ENCODE data around the gene C19orf73.

The C19orf73 gene

GRCh38 chr19:49104229-49104864 lies 14.6 kb downstream of the C19orf73 start:
- CTCF ChIA-PET: interaction anchor here (0.9 to 3.0 kb wide), 7 partner anchors 9 to 111 kb away, joined by 4 to 21 read pairs (median 11); partner anchors contain the start of genes GYS1, LIN7B and RUVBL2
- no peak for TF ChIP-seq CTCF (IDR thresholded peaks at IDR 0.05; ENCODE audit: control extremely low read depth, extremely low read depth, low read depth, missing control alignments)
- DNase-seq (ENCODE audit: extremely low spot score): no peak
- POLR2A ChIA-PET: no interaction called here

- ChIA-PET CTCF (no interaction called here), POLR2A (no interaction called here)
- no peak for DNase-seq (ENCODE audit: extremely low spot score)
- no peak for TF ChIP-seq CTCF (IDR thresholded peaks at IDR 0.05; ENCODE audit: control extremely low read depth, extremely low read depth, low read depth, missing control alignments)
Measured at GRCh38 chr19:49103331-49104085, 15.4 kb downstream of the C19orf73 start.

- POLR2A ChIA-PET: no interaction called here
- CTCF ChIA-PET: no interaction called here
- DNase-seq (ENCODE audit: extremely low spot score): no peak
- no peak for TF ChIP-seq CTCF (IDR thresholded peaks at IDR 0.05; ENCODE audit: control extremely low read depth, extremely low read depth, low read depth, missing control alignments)
Measured at GRCh38 chr19:49102303-49102702, 16.6 kb downstream of the C19orf73 start.

- ChIA-PET CTCF (interaction anchor here (4.9 kb wide), 1 partner anchor 14 kb away, joined by 37 read pairs; the partner anchor contains the start of gene LIN7B), POLR2A (interaction anchor here (0.9 kb wide), 1 partner anchor 14 kb away, joined by 3 read pairs; no protein-coding TSS in a partner anchor)
- no peak for DNase-seq (ENCODE audit: extremely low spot score)
Measured at GRCh38 chr19:49101160-49101559, 17.8 kb downstream of the C19orf73 start.

GRCh38 chr19:49098795-49099194 lies 20.1 kb downstream of the C19orf73 start:
- ChIA-PET POLR2A (no interaction called here), CTCF (interaction anchor here (0.9 to 6.6 kb wide), 19 partner anchors 8 to 289 kb away, joined by 3 to 81 read pairs (median 10); partner anchors contain the start of genes CGB7 and LIN7B)
- TF ChIP-seq CTCF (IDR thresholded peaks at IDR 0.05; ENCODE audit: control extremely low read depth, extremely low read depth, low read depth, missing control alignments): no peak
- DNase-seq (ENCODE audit: extremely low spot score): no peak

More at GRCh38 chr19:49101160-49101559, 17.8 kb downstream of the C19orf73 start:
- TF ChIP-seq CTCF (IDR thresholded peaks at IDR 0.05; ENCODE audit: control extremely low read depth, extremely low read depth, low read depth, missing control alignments): no peak

GRCh38 chr19:49097453-49098288 lies 21.3 kb downstream of the C19orf73 start:
- peak; percentile 82 for DNase-seq (ENCODE audit: extremely low spot score)
- CTCF ChIA-PET: interaction anchor here (0.6 to 6.6 kb wide), 53 partner anchors 9 to 317 kb away, joined by 3 to 81 read pairs (median 5); partner anchors contain the start of genes CGB2, CGB7, GYS1 and HRC
- POLR2A ChIA-PET: interaction anchor here (0.6 to 0.9 kb wide), 3 partner anchors 16 to 110 kb away, joined by 6 to 7 read pairs (median 6); partner anchors contain the start of gene LIN7B
- peak; percentile 97 for TF ChIP-seq CTCF (IDR thresholded peaks at IDR 0.05; ENCODE audit: control extremely low read depth, extremely low read depth, low read depth, missing control alignments)
